ENCODE results near the gene HOXA3. TPM values are rescaled to one million over a fixed set of nuclear protein-coding genes. Genes with fewer than 3 reads are reported as not detected.

HOXA3 gene
- total RNA-seq, 1 donor from 2014 or later, result 6.0 TPM

GRCh38 chr7:27165996-27166530 lies 13.7 kb upstream of the HOXA3 start:
- DNase-seq, result no peak

- peak; percentile 96 for DNase-seq
Measured at GRCh38 chr7:27165089-27165995, 13.0 kb upstream of the HOXA3 start, which contains the start of gene HOXA9. Gene HOXA9, minus strand, starts transcription at chr7:27165537. Its CDS starts 80 bp downstream, at chr7:27165457.

- DNase-seq, result peak; percentile 68
Measured at GRCh38 chr7:27164367-27165088, 12.1 kb upstream of the HOXA3 start.

- no peak for DNase-seq
Measured at GRCh38 chr7:27164045-27164366, 11.6 kb upstream of the HOXA3 start.

- DNase-seq, result no peak
Measured at GRCh38 chr7:27163288-27164044, 11.1 kb upstream of the HOXA3 start.

GRCh38 chr7:27162561-27163287 lies 10.3 kb upstream of the HOXA3 start:
- no peak for DNase-seq

GRCh38 chr7:27161721-27162560 lies 9.6 kb upstream of the HOXA3 start:
- DNase-seq, result no peak

- DNase-seq, result no peak
Measured at GRCh38 chr7:27161214-27161720, 8.9 kb upstream of the HOXA3 start.

GRCh38 chr7:27160546-27161213 lies 8.3 kb upstream of the HOXA3 start:
- peak; percentile 95 for DNase-seq

- DNase-seq, result no peak
Measured at GRCh38 chr7:27160145-27160545, 7.8 kb upstream of the HOXA3 start.

GRCh38 chr7:27159266-27160144 lies 7.1 kb upstream of the HOXA3 start:
- DNase-seq, result no peak

- no peak for DNase-seq
Measured at GRCh38 chr7:27158436-27159265, 6.3 kb upstream of the HOXA3 start.

- no peak for DNase-seq
Measured at GRCh38 chr7:27157702-27158431, 5.5 kb upstream of the HOXA3 start.

- DNase-seq, result no peak
Measured at GRCh38 chr7:27156916-27157701, 4.7 kb upstream of the HOXA3 start.

GRCh38 chr7:27156508-27156898 lies 4.1 kb upstream of the HOXA3 start, which contains the start of gene HOXA7:
Gene HOXA7, minus strand, starts transcription at chr7:27156675. Its CDS starts 130 bp downstream, at chr7:27156545.
- DNase-seq, result peak; percentile 90

- peak; percentile 80 for DNase-seq
Measured at GRCh38 chr7:27155816-27156507, 3.6 kb upstream of the HOXA3 start.
